Measurements from ENCODE around the gene SAMD7. TPM values are rescaled to one million over a fixed set of nuclear protein-coding genes. Genes with fewer than 3 reads are reported as not detected.
A peak's percentile ranks its signal among the peaks of the same experiment; 100 is the strongest.

The SAMD7 gene
- total RNA-seq, 1 donor from 2014 or later, result not detected

GRCh38 chr3:169955406-169955805 is 44.0 kb downstream of the SAMD7 start:
- Histone ChIP-seq H3K27me3 (no peaks in the 10 kb centered on the region), H3K27ac (no peak overlapping the region), H3K36me3 (no peaks in the 10 kb centered on the region), H3K4me1 (no peaks in the 10 kb centered on the region), H3K9me3 (no peaks in the 10 kb centered on the region), H3K4me3 (no peak overlapping the region)
- intact Hi-C loops (cut with DNase I), result no loop called here
- TF ChIP-seq CTCF (IDR thresholded peaks at IDR 0.05), result no peak
- DNase-seq, result no peak
- no peak for ATAC-seq

- no peak for ATAC-seq
- H3K4me3 ChIP-seq, result no peak overlapping the region
- H3K9me3 ChIP-seq, result no peaks in the 10 kb centered on the region
- H3K4me1 ChIP-seq, result peaks cover 21% of the 10 kb centered on the region
- no peaks in the 10 kb centered on the region for H3K27me3 ChIP-seq
- no peak for TF ChIP-seq CTCF (IDR thresholded peaks at IDR 0.05)
- intact Hi-C loops (cut with DNase I), result no loop called here
- DNase-seq, result no peak
- H3K27ac ChIP-seq, result no peak overlapping the region
- no peaks in the 10 kb centered on the region for H3K36me3 ChIP-seq
Measured at GRCh38 chr3:169964176-169964575, 52.8 kb downstream of the SAMD7 start.

GRCh38 chr3:169965562-169966427 is 54.4 kb downstream of the SAMD7 start:
- Histone ChIP-seq H3K9me3 (no peaks in the 10 kb centered on the region), H3K27me3 (no peaks in the 10 kb centered on the region), H3K27ac (peak overlapping the region; percentile 94), H3K4me1 (peaks cover 36% of the 10 kb centered on the region), H3K4me3 (peak overlapping the region; percentile 78), H3K36me3 (no peaks in the 10 kb centered on the region)
- intact Hi-C loops (cut with DNase I), result no loop called here
- DNase-seq (no peak), ATAC-seq (no peak)
- TF ChIP-seq CTCF (IDR thresholded peaks at IDR 0.05), result no peak

GRCh38 chr3:169966428-169966950 is 55.1 kb downstream of the SAMD7 start, which contains the start of gene SEC62:
TSS of gene SEC62 (plus strand) at chr3:169966807. CDS start at chr3:169966823, 16 bp downstream.
- no peaks in the 10 kb centered on the region for H3K9me3 ChIP-seq

More at GRCh38 chr3:169966428-169966950, 55.1 kb downstream of the SAMD7 start, which contains the start of gene SEC62:
- ATAC-seq, result peak; percentile 98
- Histone ChIP-seq H3K36me3 (no peaks in the 10 kb centered on the region), H3K27me3 (no peaks in the 10 kb centered on the region), H3K4me3 (peak within 1 kb of the TSS; percentile 78), H3K27ac (peak within 1 kb of the TSS; percentile 94), H3K4me1 (peaks cover 41% of the 10 kb centered on the region)
- peak; percentile 97 for DNase-seq
- intact Hi-C loops (cut with DNase I), result no loop called here
- TF ChIP-seq CTCF (IDR thresholded peaks at IDR 0.05), result peak; percentile 46
